HuH-7.5 (cell line): ENCODE results near the gene LGSN.
"Not testable (repeated sequence)": the region's sequence is repeated elsewhere in the genome, so short reads cannot be mapped to it uniquely, and the experiment has no call there.

Source experiments
- DNase-seq: peaks from one replicate; pipeline ENCODE4 v3.0.0; 2011; ENCODE audit warnings: low spot score

LGSN gene

GRCh38 chr6:63230511-63230910, 89.3 kb downstream of the LGSN start:
- not testable (repeated sequence) for DNase-seq

- not testable (repeated sequence) for DNase-seq
Measured at GRCh38 chr6:63230027-63230426, 89.8 kb downstream of the LGSN start.

- not testable (repeated sequence) for DNase-seq
Measured at GRCh38 chr6:63227928-63228894, 91.6 kb downstream of the LGSN start.

GRCh38 chr6:63225987-63226386, 93.8 kb downstream of the LGSN start:
- DNase-seq = not testable (repeated sequence)
